Endothelial cell of hepatic sinusoid (primary cell): ENCODE measurements around the gene ATP5F1D.

Source experiments
- in situ Hi-C: cut with HindIII; loops from 2 replicates; pipeline ENCODE4 v1.10.0; 2017; ENCODE audit warnings: low sequenced_read_pairs

The ATP5F1D gene

DNA sequence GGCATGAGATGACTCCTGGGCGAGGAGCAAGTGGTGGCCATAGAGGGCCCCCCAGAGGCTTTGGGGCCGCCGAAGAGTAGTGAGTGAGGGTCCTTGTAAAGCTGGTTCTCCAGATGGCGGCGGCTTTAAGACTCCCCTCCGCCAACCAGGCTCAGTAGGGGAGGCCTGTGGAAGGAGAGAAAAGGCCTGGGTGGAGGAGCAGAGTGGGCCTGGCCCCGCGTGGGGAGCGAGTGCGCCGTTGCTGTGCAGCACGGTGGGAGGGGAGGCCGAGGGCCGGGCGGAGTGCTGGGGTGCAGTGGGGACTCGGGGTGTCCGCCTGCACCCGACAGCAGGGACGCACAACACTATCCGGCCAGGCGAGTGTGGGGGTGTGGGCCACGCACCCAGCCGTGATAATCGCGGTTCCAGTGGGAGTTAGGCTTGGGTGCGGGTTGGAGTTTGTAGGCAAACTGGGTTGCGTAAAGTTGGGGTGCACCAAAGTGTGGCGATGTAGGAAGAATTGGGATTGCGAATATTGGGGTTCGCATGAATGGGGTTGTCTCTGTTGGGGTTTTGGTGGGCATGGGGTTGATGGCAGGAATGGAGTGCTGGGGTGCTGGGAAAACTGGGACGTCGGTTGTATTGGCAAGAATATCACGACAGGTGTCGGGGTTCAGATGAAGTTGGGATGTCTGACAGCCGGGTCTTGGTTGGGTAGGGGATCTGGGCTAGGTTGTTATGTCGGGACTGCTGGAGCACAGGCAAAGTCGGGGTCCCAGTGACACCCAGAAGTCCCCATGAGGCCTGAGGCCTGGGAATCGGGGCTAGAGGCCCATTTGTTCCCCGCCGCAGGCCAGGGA, 26.9 kb downstream of the ATP5F1D start:
- in situ Hi-C loops: loop anchor here (10.0 kb wide), 1 partner anchor 144 kb away; no protein-coding TSS in a partner anchor

GRCh38 chr19:1269065-1269477, 27.5 kb downstream of the ATP5F1D start, which contains the start of gene CIRBP:
Gene CIRBP, plus strand, starts transcription at chr19:1269332. Its CDS starts 1,602 bp downstream, at chr19:1270934.
- in situ Hi-C loops: loop anchor here (10.0 kb wide), 1 partner anchor 144 kb away; no protein-coding TSS in a partner anchor

DNA sequence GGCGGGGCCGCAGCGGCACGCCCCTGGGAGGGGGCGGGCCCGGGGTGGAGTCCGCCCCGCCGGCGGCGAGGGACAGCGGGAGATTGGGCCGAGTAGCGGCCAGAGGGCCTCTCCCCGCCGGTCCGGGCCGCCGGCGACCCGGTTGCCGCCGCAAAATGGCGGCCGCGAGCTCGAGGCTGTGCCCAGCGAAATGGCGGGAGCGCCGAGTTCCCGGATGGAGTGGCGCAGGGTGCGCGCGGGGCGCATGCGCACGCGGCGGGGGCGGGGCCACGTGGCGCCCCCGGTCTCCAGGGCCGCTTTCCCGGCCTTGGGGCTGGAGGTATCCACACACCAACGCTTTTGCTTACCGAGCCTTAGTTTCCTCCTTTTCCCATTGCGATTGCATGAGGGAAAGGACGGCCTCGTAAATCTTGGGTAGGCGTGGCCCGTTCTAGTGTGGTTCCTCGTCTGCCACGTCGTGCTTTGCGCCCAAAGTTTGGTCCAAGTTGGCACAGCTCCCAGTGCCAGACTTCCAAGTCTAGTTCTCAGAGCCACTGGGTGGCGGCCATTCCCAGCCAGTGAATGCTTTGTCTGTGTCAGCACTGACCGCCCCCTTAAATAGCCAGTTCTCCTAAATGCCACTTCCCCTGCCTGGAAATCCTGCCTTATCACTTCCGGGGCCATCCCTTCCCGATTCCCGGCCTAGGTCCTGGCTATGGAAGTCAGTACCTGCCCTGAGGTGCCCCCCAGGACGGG, 28.1 kb downstream of the ATP5F1D start:
- in situ Hi-C loops: loop anchor here (10.0 kb wide), 1 partner anchor 145 kb away; no protein-coding TSS in a partner anchor

- in situ Hi-C loops: no loop called here
Measured at GRCh38 chr19:1270213-1270853, 28.8 kb downstream of the ATP5F1D start.

DNA sequence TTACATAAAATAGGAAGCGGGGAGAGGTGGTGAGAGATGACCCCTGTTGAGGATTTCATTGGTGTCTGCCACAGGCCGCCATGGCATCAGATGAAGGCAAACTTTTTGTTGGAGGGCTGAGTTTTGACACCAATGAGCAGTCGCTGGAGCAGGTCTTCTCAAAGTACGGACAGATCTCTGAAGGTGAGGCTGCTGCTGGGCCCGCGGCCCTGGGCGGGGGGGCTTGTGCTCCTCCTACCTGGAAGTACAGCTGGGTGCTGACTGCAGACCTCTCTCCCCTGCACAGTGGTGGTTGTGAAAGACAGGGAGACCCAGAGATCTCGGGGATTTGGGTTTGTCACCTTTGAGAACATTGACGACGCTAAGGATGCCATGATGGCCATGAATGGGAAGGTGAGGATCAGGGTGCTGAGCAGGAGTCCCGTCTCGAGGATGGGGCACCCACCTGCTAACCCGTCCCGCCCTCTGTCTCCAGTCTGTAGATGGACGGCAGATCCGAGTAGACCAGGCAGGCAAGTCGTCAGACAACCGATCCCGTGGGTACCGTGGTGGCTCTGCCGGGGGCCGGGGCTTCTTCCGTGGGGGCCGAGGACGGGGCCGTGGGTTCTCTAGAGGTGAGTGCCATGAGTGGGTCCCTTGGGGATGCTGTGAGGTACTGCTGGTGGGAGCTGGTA, 29.4 kb downstream of the ATP5F1D start:
- in situ Hi-C loops: no loop called here

- in situ Hi-C loops: no loop called here
Measured at GRCh38 chr19:1271528-1272422, 30.2 kb downstream of the ATP5F1D start.

GRCh38 chr19:1272423-1273262, 31.1 kb downstream of the ATP5F1D start:
- in situ Hi-C loops: no loop called here

- in situ Hi-C loops: no loop called here
Measured at GRCh38 chr19:1273263-1274041, 31.9 kb downstream of the ATP5F1D start.

GRCh38 chr19:1274081-1274851, 32.7 kb downstream of the ATP5F1D start:
- in situ Hi-C loops: no loop called here

GRCh38 chr19:1274852-1275259, 33.3 kb downstream of the ATP5F1D start:
- in situ Hi-C loops: no loop called here

- in situ Hi-C loops: no loop called here
Measured at GRCh38 chr19:1275260-1275975, 33.9 kb downstream of the ATP5F1D start, which contains the start of gene FAM174C. Gene FAM174C, plus strand, starts transcription at chr19:1275530. Its CDS starts 20 bp downstream, at chr19:1275550.

- in situ Hi-C loops: no loop called here
Measured at GRCh38 chr19:1275976-1276627, 34.6 kb downstream of the ATP5F1D start.

- in situ Hi-C loops: no loop called here
Measured at GRCh38 chr19:1276628-1277022, 35.1 kb downstream of the ATP5F1D start.

- in situ Hi-C loops: no loop called here
Measured at GRCh38 chr19:1277061-1277460, 35.5 kb downstream of the ATP5F1D start.

GRCh38 chr19:1278074-1278473, 36.5 kb downstream of the ATP5F1D start:
- in situ Hi-C loops: no loop called here
